Spleen (tissue), 7 donors: ENCODE measurements around the gene DISC1.

ENCODE experiments used
- POLR2A ChIP-seq, 3 donors: fragments of 450-650 bp; IDR thresholded peaks; one replicate each; pipeline ENCODE4 v1.5.1; 2017; ENCODE audit warnings: antibody characterized with exemption in 3 of 3, mild to moderate bottlenecking in 1 of 3
- POLR2AphosphoS5 ChIP-seq, 3 donors: sonication (generic); formaldehyde crosslinking; IDR thresholded peaks; one replicate each; pipeline ENCODE4 v1.5.1; 2017; ENCODE audit warnings: antibody characterized with exemption in 3 of 3
- TF ChIP-seq, protein P1 (sequence below), 11 experiments: fragments of 200-600 bp in 7 of 11; fragments of 450-650 bp in 4 of 11; sonication (generic) in 4 of 11; IDR thresholded peaks in 8 of 11; conservative IDR thresholded peaks in 3 of 11; 1 replicate in 7 of 11; 2 replicates in 4 of 11; pipeline versions ENCODE4 v1.4.0 to v1.8.0; 2016 to 2021; ENCODE audit warnings: antibody characterized with exemption in 11 of 11, inconsistent platforms in 4 of 11, mild to moderate bottlenecking in 1 of 11
- donor health status: DM: no; HTN: no; CAD: no; lungs with moderate emphysema.
- donor health status: DM: no; HTN: no; CAD: no.
- donor health status: DM: no; HTN: no; CAD: no.

DNA sequence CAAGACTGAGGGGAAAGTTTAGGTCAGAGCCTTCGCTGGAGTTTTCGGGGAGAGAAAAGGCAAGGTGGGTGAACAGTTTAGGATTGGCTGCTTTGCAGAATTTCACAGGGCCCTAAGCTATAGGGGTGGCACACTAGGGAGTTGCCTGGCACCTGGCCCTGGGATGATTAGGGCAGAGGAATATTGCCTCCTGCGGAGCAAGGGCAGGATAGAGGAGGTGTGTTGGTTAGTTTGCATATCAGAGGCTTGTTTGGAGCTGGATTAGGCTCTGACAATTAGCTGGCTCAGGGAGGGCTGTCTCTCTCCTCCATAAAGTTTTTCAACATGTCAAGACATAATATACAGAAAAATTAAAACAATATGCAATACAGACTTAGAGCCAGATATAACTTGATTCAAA, 436.4 kb downstream of the DISC1 start:
- TF ChIP-seq, protein P1, sequence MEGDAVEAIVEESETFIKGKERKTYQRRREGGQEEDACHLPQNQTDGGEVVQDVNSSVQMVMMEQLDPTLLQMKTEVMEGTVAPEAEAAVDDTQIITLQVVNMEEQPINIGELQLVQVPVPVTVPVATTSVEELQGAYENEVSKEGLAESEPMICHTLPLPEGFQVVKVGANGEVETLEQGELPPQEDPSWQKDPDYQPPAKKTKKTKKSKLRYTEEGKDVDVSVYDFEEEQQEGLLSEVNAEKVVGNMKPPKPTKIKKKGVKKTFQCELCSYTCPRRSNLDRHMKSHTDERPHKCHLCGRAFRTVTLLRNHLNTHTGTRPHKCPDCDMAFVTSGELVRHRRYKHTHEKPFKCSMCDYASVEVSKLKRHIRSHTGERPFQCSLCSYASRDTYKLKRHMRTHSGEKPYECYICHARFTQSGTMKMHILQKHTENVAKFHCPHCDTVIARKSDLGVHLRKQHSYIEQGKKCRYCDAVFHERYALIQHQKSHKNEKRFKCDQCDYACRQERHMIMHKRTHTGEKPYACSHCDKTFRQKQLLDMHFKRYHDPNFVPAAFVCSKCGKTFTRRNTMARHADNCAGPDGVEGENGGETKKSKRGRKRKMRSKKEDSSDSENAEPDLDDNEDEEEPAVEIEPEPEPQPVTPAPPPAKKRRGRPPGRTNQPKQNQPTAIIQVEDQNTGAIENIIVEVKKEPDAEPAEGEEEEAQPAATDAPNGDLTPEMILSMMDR (IDR thresholded peaks at IDR 0.05 in 8 of 11, conservative IDR thresholded peaks at IDR 0.05 in 3 of 11): no peak
- no peak for TF ChIP-seq POLR2A (IDR thresholded peaks at IDR 0.05)
- TF ChIP-seq POLR2AphosphoS5 (IDR thresholded peaks at IDR 0.05): no peak
